ENCODE measurements around the gene ZDHHC1.
A peak's percentile ranks its signal among the peaks of the same experiment; 100 is the strongest.

The ZDHHC1 gene

GRCh38 chr16:67417333-67418061, 1.2 kb upstream of the ZDHHC1 start:
- no peak overlapping the region for H3K4me3 ChIP-seq (ENCODE audit: low read depth, low read length)
- TF ChIP-seq, protein P1, sequence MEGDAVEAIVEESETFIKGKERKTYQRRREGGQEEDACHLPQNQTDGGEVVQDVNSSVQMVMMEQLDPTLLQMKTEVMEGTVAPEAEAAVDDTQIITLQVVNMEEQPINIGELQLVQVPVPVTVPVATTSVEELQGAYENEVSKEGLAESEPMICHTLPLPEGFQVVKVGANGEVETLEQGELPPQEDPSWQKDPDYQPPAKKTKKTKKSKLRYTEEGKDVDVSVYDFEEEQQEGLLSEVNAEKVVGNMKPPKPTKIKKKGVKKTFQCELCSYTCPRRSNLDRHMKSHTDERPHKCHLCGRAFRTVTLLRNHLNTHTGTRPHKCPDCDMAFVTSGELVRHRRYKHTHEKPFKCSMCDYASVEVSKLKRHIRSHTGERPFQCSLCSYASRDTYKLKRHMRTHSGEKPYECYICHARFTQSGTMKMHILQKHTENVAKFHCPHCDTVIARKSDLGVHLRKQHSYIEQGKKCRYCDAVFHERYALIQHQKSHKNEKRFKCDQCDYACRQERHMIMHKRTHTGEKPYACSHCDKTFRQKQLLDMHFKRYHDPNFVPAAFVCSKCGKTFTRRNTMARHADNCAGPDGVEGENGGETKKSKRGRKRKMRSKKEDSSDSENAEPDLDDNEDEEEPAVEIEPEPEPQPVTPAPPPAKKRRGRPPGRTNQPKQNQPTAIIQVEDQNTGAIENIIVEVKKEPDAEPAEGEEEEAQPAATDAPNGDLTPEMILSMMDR (IDR thresholded peaks at IDR 0.05; ENCODE audit: low read depth, low read length): no peak

DNA sequence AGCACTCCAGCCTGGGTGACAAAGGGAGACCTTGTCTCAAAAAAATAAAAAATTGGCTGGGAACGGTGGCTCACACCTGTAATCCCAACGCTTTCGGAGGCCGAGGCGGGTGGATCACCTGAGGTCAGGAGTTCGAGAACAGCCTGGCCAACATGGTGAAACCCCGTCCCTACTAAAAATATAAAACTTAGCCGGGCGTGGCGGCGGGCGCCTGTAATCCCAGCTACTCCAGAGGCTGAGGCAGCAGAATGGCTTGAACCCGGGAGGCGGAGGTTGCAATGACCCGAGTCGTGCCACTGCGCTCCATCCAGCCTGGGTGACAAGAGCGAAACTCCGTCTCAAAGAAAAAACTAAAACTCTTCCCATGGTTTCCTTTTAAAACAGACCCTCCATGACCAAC, 856 bp downstream of the ZDHHC1 start:
- H3K4me3 ChIP-seq (ENCODE audit: low read depth, low read length): peak overlapping the region; percentile 72

- TF ChIP-seq, protein P1 (IDR thresholded peaks at IDR 0.05; ENCODE audit: low read depth, low read length): no peak
- no peak overlapping the region for H3K4me3 ChIP-seq (ENCODE audit: low read depth, low read length)
Measured at GRCh38 chr16:67413978-67414911, 2.0 kb downstream of the ZDHHC1 start.

- TF ChIP-seq, protein P1 (IDR thresholded peaks at IDR 0.05; ENCODE audit: low read depth, low read length): no peak
- no peak overlapping the region for H3K4me3 ChIP-seq (ENCODE audit: low read depth, low read length)
Measured at GRCh38 chr16:67412294-67412693, 4.0 kb downstream of the ZDHHC1 start.

- TF ChIP-seq, protein P1 (IDR thresholded peaks at IDR 0.05; ENCODE audit: low read depth, low read length): no peak
- H3K4me3 ChIP-seq (ENCODE audit: low read depth, low read length): no peak overlapping the region
Measured at GRCh38 chr16:67411339-67411738, 4.9 kb downstream of the ZDHHC1 start.

GRCh38 chr16:67409631-67410030, 6.6 kb downstream of the ZDHHC1 start:
- TF ChIP-seq, protein P1 (IDR thresholded peaks at IDR 0.05; ENCODE audit: low read depth, low read length): no peak
- H3K4me3 ChIP-seq (ENCODE audit: low read depth, low read length): no peak overlapping the region

GRCh38 chr16:67407788-67408452, 8.4 kb downstream of the ZDHHC1 start:
- no peak overlapping the region for H3K4me3 ChIP-seq (ENCODE audit: low read depth, low read length)
- TF ChIP-seq, protein P1 (IDR thresholded peaks at IDR 0.05; ENCODE audit: low read depth, low read length): no peak

All from WI38 (cell line).